ENCODE results near the gene IFIT5.
"Not testable (repeated sequence)": the region's sequence is repeated elsewhere in the genome, so short reads cannot be mapped to it uniquely, and the experiment has no call there.

IFIT5 gene, protein sequence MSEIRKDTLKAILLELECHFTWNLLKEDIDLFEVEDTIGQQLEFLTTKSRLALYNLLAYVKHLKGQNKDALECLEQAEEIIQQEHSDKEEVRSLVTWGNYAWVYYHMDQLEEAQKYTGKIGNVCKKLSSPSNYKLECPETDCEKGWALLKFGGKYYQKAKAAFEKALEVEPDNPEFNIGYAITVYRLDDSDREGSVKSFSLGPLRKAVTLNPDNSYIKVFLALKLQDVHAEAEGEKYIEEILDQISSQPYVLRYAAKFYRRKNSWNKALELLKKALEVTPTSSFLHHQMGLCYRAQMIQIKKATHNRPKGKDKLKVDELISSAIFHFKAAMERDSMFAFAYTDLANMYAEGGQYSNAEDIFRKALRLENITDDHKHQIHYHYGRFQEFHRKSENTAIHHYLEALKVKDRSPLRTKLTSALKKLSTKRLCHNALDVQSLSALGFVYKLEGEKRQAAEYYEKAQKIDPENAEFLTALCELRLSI

GRCh38 chr10:89414146-89414878, at the start of gene IFIT5:
IFIT5 (plus strand) TSS chr10:89414568; CDS start chr10:89414799, 231 bp downstream.
- peak; percentile 63 for DNase-seq

- DNase-seq: no peak
These were observed 46.8 kb upstream of the IFIT5 start for GRCh38 chr10:89367529-89367928.

- no peak for DNase-seq
These were observed 46.2 kb upstream of the IFIT5 start for GRCh38 chr10:89368129-89368528.

- DNase-seq: no peak
These were observed 44.9 kb upstream of the IFIT5 start for GRCh38 chr10:89369156-89370105.

GRCh38 chr10:89371079-89371478, 43.3 kb upstream of the IFIT5 start:
- DNase-seq: no peak

GRCh38 chr10:89371987-89372386, 42.4 kb upstream of the IFIT5 start:
- no peak for DNase-seq

DNA sequence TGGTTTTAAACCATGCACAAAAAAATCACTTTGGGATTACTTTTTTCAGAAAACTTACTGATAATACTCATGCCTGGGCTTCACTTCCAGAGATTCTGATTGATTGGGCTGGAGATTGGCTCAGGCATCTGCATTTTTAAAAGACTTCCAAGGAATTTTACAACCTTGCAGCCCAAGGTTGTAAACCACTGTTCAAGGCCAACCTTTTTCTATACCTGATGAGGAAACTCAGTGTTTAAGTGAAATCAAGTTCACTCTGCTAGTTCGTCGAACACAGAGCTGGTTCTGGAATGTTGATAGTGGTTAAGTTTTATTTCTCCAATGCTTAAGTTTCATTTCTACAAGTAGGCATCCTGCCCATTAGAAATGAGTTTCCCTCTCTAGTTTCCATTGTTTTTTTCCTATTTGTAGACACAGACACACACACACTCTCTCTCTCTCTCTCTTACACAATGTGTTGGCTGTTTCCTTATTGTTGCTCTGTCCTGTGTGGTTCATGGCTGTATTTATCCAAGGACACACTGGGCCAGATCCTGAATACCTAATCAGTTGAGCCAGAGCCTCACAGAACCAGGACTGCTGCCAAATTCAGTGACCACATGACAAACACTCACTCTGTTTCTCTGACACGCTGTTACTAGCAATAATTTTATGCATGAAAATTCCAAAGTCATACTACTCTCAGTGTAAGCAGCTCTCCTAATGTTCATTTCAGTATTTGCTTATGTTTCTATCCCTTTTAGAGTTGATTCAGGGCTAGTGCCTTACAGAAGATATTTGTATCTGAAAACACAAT, 40.3 kb upstream of the IFIT5 start:
- no peak for DNase-seq

- no peak for DNase-seq
These were observed 39.6 kb upstream of the IFIT5 start for GRCh38 chr10:89374713-89375141.

GRCh38 chr10:89377705-89378637, 36.4 kb upstream of the IFIT5 start, which contains the start of gene IFIT1B:
IFIT1B (plus strand) TSS chr10:89378056; CDS start chr10:89378136, 80 bp downstream.
- DNase-seq: no peak

DNA sequence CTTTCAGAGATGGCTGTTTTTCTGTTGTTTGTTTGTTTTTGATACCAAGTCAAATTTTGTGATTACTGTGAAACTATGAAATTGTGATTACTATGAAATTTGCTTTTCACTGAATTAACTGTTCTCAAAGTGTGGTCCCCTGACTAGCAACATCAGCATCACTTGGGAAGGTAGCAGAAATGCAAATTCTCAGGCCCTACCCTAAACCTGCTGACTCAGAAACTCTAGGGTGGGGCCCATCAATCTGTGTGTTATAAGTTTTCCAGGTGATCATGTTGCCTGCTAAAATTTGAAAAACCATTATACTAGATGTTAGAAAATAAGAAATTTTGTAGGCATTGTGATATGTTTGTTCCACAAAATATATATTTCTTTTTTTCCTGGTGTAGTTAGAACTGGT, 35.3 kb upstream of the IFIT5 start:
- no peak for DNase-seq

DNA sequence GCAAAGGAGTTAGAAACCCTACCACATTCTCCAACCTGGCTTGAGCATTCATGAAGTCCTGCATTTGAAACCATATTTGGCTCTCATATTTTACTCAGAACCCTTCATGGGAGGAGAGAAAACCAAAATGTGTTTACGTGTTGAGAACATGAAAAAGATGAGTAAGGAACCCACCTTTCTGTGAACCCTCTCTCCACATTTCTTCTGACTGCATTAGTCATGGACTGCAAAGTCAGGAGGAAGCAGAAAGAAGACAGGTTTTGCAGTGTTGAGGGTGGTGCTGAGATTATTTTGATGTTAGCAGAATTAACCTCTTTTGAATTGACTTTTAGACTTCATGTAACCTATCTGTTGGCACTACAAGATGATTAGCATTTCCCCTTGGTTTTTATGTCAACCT, 31.6 kb upstream of the IFIT5 start:
- no peak for DNase-seq

- no peak for DNase-seq
These were observed 29.7 kb upstream of the IFIT5 start for GRCh38 chr10:89384474-89385340.

DNA sequence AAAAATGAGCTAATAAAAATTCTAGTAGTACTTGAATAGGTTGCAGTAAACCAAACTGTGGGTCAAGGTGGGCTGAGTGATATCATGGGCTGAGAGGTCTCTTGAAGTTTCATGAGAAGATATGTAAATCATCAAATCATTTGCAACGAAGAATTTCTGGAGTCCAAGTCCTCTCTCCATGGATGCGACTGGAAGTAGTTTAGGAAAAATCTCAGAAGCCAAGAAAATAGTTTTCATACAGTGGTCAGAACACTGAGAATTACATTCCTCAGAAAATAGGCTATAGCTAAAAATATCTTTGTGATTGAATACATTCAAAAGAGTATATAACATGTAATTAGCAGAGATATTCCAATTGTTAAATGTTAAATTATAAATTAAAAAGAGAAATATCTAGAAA, 25.6 kb upstream of the IFIT5 start:
- DNase-seq: no peak

DNA sequence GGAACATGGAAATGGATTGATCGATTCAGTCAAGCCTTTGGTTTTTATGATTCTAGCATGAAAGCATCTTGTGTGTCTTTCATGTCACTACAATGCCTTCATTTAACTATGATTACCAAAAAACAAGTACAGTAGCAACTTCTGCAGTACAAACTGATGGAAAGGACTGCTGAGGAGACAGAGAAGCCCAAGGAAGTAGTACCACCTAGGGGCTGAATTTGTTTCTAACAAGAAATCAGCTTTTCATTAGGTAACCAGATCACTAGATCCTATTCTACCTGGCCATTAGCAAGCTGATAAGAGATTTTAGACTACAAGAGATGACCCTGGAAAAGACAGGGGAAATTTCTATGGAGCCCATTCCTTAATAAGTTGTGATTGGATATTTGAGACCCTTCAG, 25.1 kb upstream of the IFIT5 start:
- DNase-seq: no peak

DNA sequence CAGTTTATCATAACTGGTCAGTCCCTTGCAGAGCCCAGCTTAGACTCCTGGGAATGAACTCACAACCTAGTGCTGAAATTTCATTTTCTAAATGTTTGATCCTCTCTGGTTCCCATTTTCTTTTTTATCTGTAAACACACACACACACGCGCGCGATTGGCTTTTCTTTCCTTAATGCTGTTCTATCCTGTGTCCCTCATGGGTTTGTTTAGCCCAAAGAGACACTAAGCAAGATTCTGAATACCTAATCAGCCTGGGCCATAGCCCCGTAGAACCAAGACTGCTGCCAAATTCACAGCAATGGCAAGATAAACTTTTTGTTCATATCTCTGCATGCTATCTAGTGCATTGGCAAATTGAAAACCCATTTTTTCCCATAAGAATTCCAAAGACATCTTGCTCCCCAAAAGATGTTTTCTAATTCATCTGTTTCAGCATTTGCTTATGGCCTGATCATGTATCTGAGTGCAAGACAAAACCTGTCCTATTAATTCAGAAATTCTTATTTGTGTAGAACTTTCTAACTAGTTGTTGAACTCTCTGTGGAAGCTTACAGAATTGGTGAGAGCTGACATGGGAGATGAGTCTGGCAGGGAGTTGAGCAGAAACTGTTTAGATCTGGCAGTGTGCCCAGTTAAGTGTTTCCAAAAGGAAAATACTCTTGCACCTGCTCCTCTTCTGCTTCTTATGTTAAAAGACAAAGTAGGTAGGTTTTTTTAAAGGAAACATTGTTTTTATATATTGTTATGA, 23.7 kb upstream of the IFIT5 start:
- no peak for DNase-seq

DNA sequence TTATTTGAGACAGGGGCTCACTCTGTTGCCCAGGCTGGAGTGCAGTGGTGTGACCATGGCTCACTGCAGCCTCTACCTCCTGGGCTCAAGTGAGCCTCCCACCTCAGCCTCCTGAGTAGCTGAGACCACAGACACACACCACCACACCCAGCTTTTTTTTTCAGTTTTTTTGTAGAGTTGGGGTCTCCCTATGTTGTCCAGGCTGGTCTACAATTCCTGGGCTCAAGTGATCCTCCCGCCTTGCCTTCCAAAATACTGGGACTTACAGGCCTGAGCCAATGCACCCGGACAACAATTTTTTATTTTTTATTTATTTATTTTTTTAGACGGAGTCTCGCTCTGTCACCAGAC, 23.2 kb upstream of the IFIT5 start:
- not testable (repeated sequence) for DNase-seq

- peak; percentile 24 for DNase-seq
These were observed 22.2 kb upstream of the IFIT5 start, which contains the start of gene IFIT1 for GRCh38 chr10:89391907-89392756. IFIT1 (plus strand) TSS chr10:89392623; CDS start chr10:89392713, 90 bp downstream.

DNA sequence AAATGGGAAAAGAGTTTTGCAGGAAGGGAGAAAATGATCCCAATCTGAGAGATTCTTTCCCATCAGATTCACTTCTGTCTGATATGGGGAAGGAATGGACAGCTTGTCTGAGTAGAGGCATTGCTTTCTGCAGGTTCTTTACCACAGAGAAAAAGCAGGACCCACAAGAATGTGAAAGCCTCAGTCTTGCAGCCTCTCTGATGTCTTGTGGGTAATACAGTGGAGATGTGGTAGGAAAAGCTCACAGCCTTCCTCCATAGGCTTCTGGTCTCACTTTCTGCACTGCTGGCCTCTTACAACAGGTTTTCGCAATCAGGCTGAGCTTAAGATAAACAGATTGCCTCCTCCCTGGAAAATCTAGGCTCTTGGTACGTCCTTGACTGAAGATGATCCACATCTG, 21.4 kb upstream of the IFIT5 start:
- DNase-seq: no peak
